ENCODE results near the gene NPBWR2. TPM values are rescaled to one million over a fixed set of nuclear protein-coding genes. Genes with fewer than 3 reads are reported as not detected.
A peak's percentile ranks its signal among the peaks of the same experiment; 100 is the strongest.

Gene NPBWR2
- total and polyA plus RNA-seq, 9 of the 15 experiments (the other 6 are each of a cell fraction or from before 2014, with no cell fraction given), result not detected

- Histone ChIP-seq H3K4me1 (replicated peaks in 1 of 2; ENCODE audit: control insufficient read depth in 2 of 2, insufficient read depth in 2 of 2, low read length in 2 of 2) (peaks cover 0 to 26% of the 10 kb centered on the region in 2 experiments; a peak in 2 of 5 replicates), H4K20me1 (replicated peaks; ENCODE audit: control insufficient read depth, insufficient read depth, low read length) (peaks cover 16% of the 10 kb centered on the region), H3K9me3 (replicated peaks; ENCODE audit: control insufficient read depth, insufficient read depth, low read depth, low read length) (no peaks in the 10 kb centered on the region), H3K4me3 (no peak overlapping the region), H3K9ac (ENCODE audit: insufficient read depth in 1 of 2, low read depth in 2 of 2, low read length in 2 of 2) (no peak overlapping the region), H2AFZ (ENCODE audit: low read depth, low read length) (no peak overlapping the region), H3K27ac (ENCODE audit: extremely low read depth, low read depth, low read length) (no peak overlapping the region), H3K9me1 (ENCODE audit: control insufficient read depth, insufficient read depth, low read length) (no peaks in the 10 kb centered on the region), H3K79me2 (ENCODE audit: control insufficient read depth, insufficient read depth, low read length) (no peaks in the 10 kb centered on the region), H3K27me3 (ENCODE audit: control insufficient read depth in 2 of 2, insufficient read depth in 2 of 2, low read length in 2 of 2) (peaks cover 26 to 71% of the 10 kb centered on the region in 2 experiments; a peak in 4 of 5 replicates), H3K36me3 (ENCODE audit: control insufficient read depth, insufficient read depth, low read length) (no peaks in the 10 kb centered on the region), H3K4me2 (ENCODE audit: insufficient read depth, low read length) (no peak overlapping the region)
- CTCF ChIA-PET (ENCODE audit: low intra/inter-chr PET ratio), result no interaction called here
- DNase-seq (ENCODE audit: extremely low read depth in 1 of 4, low spot score in 3 of 4), result no peak
- BruUV-seq (replicated peaks), result no TSS peak
- WGBS (ENCODE audit: insufficient coverage, low coverage, missing lambda C conversion rate), result 6% methylated on average over 17 of the region's 18 CpGs
- ATAC-seq, result no peak
- in situ Hi-C loops (cut with MboI) (no loop called here), intact Hi-C loops (cut with micrococcal nuclease) (no loop called here)
- no peak for FAIRE-seq
- TF ChIP-seq BCOR (IDR thresholded peaks at IDR 0.05) (peak; percentile 49; the same call in 1 of the 2 replicates), ZFP36 (IDR thresholded peaks at IDR 0.05; ENCODE audit: low read depth, low read length, partially characterized antibody) (peak; percentile 92), CBFB (CRISPR knock-in tag; IDR thresholded peaks at IDR 0.05) (no peak), ZNF699 (CRISPR knock-in tag; IDR thresholded peaks at IDR 0.05; ENCODE audit: insufficient replicate concordance) (no peak), SMAD4 (CRISPR knock-in tag; conservative IDR thresholded peaks at IDR 0.05) (no peak)
- POLR2A ChIA-PET, result interaction anchor here (0.6 kb wide), 1 partner anchor 215 kb away, joined by 3 read pairs; no protein-coding TSS in a partner anchor
Measured at GRCh38 chr20:64112691-64113443, 5.5 kb upstream of the NPBWR2 start.
